GM18907 (cell line): Measurements from ENCODE around the gene IRX4.

Experiments
- ATAC-seq: cut with Tn5 transposase; IDR thresholded peaks from one replicate; pipeline ENCODE4 v1.9.1; 2021; ENCODE audit warnings: mild to moderate bottlenecking, moderate library complexity; ENCODE audit not compliant: unreplicated experiment

Gene IRX4

DNA sequence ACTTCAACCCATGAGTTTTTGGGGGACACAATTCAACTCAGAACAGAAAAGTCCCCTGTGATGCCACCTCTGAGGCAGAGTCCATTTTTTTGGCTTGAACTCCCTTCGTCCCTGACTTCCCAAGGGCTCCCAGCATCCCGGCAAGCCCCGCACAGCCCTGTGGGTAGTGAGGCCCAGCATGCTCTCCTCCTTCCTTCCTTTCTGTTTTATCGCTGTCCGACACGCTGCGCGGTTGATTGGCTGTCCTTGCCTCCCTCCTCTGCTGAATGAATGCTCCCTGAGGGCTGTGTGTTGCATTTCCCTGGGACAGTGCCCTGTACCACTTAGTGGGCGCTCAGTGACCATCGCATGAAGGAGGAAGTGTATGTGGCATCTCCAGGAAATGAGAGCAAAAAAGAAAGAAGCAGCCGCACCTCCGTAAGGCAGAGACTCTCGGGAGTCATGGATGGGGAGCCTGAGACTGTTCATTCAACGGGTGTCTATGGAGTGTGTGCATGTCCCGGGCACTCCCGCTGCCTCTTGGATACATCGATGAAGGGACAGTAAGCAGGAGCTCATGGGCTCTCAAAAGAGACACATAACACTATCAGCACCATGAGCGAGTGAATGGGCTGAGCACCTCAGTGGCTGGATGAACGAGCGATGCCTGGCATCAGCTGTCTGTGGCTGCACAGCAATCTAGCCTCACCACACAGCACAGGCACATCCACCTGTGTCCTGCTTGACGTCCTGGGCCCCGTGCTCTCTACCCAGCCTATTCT is 10.1 kb upstream of the IRX4 start:
- no peak for ATAC-seq

DNA sequence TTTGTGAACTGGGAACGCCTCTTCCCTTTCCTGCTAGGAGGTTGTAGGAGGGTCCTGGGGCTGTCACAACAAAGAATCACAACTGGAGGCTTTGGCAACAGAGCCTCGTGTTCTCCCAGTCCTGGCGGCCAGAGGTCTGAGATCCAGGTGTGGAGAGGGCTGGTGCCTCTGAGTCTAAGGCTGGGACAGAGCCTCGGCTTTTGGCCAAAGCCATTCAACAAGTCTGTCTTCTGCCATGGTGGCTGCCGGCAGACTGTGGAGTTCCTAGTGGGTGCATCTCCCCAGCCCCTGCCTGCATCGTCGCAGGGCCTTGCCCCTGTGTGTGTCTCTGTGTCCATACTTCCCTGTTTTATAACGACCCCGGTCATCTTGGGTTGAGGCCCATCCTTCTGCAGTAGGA is 9.5 kb upstream of the IRX4 start:
- no peak for ATAC-seq

DNA sequence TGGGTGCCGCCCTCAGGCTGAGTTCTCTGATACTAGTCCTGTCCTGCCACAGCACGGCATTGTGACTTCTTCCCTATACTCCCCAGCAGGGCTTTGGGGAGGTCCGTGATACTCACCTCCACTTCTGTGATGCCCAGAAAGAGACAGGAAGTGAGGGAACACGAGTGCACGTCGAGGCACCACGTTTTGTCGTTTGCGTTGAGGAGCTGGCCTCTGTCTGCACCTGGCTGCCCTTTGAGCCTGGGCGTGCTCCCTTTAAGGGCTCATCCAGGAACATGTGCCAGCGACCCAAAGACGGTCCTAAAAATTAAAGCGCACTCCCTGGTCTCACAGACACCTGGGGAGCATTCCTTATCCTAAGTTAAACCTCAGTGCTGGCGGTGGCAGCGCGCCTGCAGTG is 8.7 kb upstream of the IRX4 start:
- no peak for ATAC-seq

DNA sequence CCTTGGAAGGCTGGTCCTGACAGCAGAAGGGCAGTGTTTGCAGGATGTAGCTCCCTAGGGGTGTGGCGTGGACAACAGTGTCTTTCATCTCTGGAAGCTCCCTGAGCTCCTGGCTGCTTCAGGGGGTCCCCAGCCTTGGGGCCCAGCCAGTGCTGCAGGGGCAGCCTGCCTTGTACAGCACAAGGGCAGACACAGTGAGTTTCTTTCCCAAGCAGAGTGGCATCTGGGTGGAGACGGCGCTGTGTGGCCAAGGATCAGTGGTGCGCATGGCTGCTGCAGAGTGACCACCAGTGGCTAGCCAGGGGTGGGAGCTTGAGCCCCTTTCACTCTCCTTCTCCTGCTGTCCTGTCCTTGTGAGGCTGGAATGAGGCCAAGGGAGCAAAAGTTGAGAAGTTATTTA is 7.6 kb upstream of the IRX4 start:
- no peak for ATAC-seq

DNA sequence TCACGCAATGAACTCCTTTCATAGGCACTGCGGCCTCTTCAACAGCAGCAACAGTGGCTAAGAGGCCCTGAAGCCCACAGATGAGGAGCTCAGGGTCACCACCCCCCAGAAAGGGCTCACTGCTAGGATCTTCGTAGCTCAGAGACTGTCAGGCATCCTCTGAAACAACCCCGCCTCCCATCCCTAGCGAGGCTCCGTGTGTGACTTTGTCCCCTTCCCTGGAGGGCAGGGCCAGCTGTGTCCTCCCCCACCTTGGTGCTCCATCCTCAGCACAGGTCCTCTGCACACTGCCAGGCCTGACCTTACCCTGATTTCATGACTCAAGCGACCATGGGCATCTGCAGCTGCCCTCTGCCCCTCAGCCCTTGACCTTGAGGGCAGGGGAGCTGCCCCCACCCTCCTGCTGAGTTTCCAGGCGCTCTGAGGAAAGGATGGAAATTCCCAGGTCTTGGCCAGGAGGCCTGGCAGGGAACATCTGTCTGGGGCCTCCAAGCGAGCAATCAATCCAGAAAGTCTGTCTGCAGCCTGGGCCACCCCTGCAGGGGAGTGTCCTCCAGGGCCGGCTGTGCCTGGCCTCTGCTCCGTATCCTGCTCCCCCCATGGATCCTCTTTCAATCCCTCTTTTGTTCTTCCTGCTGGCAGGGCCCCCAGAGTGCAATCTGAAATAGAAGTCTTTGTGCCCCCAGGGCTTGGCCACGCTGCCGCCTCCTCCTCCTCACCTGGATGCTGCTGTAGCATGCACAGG is 6.8 kb upstream of the IRX4 start:
- ATAC-seq: no peak

DNA sequence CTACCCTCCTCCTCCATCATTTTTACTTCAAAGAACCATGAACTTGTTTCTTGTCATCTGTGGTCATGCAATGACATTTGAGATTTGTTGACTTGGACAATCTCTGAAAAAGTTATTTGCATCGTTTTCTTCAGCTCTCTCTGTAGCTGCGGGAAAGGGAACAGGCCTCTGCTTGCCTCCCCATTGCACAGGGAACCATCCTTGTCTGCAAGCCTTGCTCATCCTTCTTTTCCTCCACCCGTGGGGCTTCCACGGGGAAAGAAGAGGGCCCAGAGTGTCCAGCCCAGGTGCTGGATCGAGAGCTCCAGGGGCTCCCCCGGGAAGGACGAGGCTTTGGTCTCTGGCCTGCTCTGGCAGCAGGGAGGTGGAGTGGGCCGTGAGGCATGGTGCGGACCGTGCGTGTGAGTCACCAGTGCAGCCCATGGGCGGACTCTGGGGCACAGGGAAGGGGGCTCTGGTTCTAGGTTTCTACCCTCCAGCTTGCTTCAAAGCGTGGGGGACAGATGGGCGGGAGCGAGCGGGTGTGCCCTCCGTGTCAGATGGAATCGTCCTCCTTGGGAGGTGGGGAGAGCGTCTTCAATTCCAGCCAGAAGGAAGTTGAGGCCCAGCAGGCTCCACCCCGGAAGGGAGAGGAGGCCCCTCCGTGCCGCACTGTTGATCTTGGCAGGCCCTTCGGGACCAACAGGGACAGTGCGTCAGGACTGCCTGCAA is 6.0 kb upstream of the IRX4 start:
- no peak for ATAC-seq

DNA sequence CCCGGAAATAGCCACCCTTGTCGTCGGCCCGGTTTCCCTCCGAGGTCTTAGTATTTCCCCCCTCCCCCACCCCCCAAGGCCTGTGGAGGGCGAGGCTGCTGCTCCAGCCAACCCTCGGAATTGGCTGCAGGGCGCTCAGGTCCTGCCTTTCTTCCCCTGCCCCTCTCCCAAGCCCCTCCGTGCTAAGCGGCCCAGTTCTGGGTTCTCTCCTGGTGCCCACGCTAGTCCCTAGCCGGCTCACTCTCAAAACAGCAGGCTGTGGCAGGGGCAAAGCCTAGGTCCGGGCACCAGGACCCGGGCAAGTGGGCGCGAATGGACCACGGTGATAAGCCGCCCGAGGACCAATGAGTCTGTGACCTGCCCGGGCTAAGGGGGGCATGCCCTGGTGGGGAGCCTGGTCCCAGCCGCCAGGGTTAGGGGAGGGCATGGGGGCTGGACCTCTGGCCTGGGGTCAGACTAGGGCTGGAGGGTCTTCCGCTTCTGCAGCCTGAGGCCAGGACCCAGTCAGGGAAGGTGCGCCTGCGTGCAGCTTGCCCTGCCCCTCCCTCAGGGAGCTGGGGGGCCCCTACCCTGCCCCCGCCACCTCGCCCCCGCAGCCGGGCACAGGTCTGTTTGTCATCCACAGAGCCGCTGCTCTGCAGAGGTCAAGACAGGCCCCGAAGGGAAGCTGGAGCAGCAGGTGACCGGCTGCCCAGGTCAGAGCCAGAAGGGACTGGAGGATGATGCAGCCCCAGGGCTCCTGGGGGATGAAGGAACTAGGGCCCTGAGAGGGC is 5.0 kb upstream of the IRX4 start:
- ATAC-seq: no peak

DNA sequence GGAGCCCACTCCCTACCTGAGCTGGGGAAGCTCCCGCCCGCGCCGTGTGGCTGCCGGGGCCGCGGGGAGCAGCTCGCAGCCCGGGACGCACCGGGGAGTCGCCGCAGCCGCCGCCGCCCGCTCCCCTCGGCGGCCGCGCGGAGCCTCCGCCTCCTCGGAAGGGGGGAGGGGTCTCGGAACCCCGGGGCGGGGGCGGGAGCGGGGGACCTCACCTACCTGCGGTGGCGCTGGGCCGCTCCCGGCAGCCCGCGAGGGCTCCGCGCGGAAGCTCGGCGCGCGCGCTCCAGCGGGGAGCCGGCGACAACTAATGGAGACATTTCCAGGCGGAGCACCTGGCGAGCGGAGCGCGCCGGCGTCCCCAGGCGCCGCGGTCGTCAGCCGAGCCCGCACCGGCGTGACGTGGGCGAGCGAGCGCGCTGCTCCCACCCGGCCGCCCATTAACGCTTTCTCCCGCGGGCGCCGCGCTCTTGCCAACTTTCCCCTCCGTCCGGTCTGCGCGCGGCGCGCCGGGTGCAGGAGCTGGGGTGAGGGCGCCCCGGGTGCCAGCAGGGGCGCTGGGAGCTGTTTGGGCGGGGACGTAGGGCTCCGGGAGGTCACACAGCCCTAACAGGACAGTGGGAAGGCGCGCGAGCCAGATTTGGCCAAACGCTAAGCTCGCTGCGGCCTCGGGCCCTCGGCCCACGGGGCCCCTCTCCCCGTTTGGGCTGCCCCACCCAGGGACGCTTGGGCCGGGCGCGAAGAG is 4.3 kb upstream of the IRX4 start:
- ATAC-seq: no peak

DNA sequence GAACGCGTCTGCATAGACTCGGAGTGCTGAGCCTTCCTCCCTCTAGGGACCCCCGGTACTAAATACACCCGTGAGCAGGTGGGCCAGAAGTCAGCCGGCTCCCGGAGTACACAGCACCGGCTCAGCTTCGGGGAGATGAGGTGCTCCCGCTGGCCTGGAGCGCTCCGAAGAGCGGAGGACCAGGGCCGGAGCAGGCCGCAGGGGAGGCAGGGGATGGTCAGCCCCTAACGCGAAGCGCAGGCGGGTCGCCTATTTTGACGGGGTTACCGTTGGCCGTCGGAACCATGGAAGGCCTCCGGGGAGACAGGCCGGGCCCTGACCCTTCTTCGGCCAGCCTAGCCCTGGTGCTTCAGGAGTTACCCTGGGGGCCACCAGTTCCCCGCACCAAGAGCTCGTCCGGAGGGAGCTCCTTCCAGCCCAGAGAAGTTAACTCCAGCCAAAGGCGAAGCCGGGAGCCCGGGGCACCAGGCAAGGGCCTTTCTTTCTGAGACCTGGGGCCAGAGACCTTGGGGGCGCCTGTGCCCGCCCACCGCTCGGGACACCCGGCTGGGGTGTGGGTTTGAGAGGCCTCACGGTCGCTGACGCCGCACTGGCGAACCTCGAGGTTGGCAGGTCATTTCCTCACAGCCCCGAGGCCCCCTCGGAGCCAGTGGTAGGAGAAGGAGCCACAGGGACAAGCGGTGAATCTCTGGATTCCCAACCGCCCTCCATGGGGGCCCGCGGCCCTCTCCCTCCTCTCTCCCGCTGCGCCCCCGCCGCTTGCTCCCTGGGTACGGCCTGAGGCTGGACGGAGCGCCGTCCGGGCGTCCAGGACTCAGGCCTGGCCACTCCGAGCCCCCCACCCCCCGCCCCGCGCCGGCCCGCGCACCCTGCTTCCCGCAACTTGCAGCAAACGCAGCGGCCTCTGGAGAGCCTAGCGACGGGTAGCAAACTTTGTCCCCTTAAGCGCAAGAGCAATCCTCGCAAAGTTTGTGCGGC is 3.4 kb upstream of the IRX4 start:
- ATAC-seq: no peak

DNA sequence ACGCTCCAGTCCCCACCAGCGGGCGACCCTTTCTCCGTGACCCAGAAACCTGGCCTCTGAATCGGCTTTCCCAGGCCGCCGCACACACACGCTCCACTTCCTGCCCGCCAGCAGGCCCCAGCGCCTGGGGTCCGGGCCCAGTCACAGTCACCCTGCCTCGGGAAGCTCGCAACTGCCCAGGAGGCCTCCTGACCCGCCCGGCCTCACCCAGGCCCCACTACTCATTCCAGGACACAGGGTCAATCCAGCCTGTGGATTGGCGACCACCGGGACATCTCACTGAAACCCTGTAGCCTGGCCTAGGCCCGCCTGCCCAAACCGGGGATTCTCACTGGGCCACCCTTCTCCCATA is 2.7 kb upstream of the IRX4 start:
- no peak for ATAC-seq

DNA sequence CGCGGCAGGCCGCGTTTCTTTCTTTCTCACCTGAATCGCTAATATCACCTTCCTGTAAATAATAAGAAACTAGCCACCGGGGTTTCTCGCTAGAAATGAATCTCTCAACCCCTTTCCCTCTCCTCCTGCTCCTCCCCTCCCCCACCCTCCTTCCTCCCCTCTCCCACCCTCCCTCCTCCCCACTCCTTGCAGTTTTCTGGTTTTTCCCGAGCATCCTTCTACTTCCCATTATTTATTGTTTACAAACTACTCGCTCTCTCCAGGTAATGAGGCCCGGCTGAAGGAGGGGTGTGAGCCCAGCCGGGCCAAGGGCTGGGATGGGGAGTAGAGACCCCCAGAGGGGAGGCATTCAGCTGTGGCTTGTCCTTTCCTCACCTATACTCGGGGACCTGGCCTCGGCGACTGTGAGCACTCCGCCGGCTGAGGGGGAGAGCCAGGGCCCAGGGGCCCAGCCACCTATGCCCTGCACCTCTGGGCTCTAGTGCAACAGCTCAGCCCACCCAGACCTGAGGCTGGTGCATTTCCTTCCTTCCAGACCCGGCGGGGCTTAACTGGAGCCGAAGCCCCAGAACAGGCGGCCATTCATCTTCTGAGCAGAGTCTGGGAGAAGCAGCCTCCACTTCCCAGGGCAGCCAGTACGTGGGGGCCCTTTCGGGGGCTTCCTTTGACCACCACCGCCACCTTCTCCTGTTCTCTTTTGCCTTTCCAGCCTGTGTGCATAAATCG is 2.1 kb upstream of the IRX4 start:
- no peak for ATAC-seq

DNA sequence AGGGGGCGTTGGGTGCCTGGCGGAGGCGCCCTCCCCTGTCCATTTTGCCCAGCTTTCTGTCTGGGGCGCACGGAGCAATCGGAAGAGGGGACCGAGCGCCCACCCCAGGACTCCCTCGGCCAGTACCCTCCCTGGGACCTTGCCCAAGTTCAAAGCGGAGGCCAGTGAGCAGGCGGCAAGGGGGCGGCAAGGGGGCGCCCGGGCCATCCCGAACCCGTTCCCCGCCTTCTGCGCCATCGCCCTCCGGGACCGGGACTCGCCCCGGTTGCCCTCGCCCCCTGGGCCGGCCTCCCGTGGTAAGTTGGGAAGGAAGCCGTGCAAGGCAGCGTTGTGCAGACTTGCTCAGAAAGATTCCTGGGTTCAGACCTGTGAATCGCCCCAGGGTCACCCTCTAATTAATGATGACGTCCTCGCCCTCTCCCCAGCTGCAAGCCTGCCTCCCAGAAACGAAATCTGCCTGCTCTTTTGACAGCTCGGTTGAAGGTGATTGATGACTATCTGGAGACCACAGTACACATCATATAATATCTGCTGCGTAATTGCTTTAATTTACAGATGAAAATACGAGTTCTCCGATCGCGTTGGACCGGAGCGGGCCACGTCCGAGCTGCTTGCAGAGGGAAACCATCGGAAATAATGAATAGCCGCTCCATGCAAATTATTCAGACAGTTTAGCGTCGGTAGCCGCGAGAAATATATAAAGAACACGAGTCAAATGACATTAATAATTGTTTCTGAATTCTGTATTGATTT is 1.4 kb upstream of the IRX4 start:
- ATAC-seq: no peak

DNA sequence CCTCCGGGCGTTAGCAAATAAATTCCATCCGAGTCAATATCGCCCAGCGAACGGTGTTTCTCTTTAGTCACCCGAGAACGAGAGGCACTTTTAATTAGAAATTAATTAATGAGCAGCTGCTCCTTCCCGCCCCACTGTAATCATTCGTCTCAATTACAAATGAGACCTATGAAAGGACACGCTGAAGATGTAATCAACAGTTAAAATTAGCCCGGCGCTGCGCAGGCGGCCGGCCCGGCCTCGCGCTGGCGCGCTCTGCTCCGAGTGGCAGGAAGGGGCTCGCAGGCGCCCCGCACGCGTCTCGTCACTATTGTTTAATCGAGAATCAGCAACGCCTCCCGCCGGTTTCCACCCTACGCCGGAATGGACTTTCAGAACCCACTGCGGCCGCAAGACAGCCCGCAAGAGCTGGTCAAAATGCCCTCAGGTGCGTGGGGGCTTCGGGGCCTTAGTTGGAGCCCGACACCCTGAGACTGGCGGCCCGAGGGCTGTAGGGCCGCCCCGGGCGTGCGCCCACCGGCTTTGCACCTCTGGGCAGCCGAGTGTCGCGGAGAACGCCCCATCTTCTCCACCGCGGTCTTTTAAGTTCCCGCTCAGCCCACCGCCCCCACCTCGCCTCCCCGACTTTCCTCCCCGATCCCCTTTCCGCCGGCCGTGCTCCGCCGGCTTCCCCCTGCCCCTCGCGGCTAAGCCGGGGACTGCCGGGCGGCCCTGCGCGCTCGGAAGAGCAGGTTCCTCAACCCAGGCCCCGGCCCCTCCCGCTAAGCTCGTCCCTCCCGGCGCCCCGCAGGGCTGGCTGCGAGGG is 597 bp upstream of the IRX4 start:
- ATAC-seq: no peak

DNA sequence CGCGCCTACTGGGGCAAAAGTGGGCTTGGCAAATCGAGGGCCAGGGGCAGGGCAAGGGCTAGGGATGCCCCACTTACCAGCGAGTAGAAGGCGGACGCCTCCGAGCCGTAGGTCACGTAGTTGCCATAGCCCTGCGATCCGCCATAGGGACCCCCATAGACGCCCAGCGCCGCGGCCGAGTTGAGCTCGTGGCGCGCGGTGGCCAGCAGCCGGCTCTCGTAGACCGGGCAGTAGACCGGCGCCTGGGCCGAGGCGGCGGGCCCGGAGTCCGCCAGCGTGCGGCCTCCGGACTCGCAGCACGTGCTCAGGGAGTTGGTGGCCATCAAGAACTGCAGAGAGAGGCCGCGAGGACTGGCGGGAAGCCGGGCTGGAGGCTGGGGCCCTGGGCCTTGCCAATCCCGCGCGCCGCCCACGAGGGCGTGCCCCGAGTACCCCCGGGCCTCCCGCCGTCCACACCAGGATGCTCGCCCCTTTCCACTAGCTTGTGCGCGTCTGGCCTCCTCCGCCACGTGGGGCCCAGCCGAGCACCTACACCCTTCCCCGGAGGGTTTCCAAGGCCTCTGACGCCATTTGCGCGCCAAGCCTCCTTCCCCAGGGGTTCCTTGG is 891 bp downstream of the IRX4 start:
- ATAC-seq: no peak

DNA sequence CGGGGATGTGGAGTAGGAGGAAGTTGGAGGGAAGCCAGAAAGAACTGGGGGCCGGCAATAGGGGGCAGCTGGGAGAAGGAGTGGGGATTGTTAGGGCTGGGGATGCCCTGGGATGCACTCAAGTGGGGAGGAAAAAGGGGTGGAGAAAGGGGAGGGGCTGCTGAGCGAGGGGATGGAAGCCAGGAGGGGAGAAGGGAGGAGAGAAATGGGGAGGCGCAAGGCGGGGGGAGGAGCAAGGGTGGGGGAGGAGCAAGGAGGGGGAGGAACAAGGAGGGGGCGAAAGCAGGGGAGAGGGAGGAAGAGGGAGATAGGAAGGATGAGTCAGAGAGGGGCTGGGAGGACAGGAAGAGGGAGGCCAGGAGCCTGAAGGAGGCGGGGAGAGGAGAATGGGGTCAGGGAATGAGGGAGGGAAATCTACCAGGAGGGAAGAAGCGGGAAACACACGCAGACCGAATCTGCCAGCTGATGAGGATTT is 1.6 kb downstream of the IRX4 start:
- no peak for ATAC-seq

DNA sequence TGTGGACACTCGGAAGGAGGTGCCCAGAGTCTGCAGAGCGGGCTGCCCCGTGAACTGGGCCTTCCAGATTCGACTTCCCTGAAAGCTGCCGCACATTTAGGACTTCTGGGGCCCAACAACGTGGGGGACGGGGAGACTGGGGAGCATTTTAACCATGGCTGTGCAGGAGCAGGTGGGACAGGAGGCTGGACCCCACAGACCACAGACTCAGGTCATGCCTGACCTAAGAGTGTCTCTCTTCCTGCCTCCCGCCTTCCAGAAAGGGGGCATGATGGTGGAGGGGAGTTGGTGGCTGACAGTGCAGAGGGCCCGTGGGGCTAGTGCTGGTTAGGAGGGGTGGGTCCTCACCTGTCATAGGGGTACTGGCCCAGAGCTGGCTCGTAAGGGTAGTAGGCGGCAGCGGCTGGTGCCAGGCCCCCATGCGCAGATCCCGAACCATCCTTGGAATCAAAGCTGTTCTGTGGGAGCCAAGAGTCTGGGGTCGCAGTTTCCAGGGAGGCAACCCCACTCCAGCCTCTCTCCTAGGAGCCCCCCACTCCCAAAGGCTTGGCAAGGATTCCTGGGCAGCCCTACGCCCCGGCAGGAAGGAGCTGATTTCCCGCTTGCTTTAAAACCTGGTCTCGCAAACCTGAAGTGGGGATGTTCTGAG is 2.2 kb downstream of the IRX4 start:
- ATAC-seq: no peak
